ENCODE results near the gene MAPK10.

MAPK10 gene

DNA sequence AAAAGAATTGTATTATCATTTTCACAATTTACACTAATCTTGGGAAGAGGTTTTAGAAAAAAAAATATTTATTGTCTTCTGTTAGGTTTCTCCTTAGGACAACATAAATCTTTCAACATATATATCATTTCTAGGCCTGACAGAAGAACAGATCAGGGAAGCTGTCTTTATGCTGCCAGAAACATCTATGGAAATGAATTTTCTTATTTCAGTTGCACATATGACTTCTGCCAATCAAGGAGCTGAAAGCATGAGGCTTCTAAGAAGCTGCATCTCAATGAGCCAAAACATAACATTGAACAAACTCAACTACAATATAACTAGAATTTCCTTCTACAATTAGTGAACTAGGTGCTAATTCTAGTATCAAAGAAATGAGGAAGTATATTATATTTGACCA, 258.4 kb downstream of the MAPK10 start:
- Histone ChIP-seq H3K4me1 (no peaks in the 10 kb centered on the region), H3K36me3 (no peaks in the 10 kb centered on the region), H3K27ac (no peak overlapping the region), H3K27me3 (no peaks in the 10 kb centered on the region), H3K4me3 (no peak overlapping the region), H3K9me3 (no peaks in the 10 kb centered on the region)
- no peak for DNase-seq
- intact Hi-C loops (cut with DNase I; ENCODE audit: low total_unique reads), result no loop called here
- TF ChIP-seq, protein P1, sequence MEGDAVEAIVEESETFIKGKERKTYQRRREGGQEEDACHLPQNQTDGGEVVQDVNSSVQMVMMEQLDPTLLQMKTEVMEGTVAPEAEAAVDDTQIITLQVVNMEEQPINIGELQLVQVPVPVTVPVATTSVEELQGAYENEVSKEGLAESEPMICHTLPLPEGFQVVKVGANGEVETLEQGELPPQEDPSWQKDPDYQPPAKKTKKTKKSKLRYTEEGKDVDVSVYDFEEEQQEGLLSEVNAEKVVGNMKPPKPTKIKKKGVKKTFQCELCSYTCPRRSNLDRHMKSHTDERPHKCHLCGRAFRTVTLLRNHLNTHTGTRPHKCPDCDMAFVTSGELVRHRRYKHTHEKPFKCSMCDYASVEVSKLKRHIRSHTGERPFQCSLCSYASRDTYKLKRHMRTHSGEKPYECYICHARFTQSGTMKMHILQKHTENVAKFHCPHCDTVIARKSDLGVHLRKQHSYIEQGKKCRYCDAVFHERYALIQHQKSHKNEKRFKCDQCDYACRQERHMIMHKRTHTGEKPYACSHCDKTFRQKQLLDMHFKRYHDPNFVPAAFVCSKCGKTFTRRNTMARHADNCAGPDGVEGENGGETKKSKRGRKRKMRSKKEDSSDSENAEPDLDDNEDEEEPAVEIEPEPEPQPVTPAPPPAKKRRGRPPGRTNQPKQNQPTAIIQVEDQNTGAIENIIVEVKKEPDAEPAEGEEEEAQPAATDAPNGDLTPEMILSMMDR (IDR thresholded peaks at IDR 0.05), result no peak

DNA sequence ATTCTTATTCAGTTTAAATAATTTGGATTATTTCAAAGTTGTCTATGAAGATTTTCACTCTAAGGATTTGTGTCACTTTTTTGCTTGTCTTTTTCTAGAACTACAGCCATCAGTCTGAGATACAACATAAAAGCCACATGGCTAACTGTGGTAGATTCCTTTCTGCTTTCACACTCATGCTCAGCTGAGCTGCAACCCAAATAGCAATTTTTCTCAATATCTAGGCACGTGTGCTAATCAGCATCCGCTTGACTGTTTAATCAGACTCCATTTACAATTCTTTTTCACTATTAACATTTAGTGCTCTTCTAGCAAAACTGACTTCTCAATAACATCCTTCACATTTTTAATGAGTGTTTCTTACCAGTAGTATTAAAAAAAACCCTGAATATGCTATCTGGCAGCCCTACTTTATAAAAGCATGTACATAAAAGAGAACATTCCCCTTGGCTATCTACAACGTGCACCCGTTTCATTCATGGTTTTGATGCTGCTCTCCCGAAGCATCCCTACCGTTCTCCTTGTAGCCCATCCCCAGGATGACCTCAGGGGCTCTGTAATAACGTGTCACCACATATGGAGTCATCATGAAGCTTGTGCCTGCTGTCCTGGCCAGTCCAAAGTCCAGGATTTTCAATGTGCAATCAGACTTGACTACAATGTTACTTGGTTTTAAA, 259.2 kb downstream of the MAPK10 start:
- no peak overlapping the region for H3K27ac ChIP-seq
- intact Hi-C loops (cut with DNase I; ENCODE audit: low total_unique reads), result no loop called here
- DNase-seq, result no peak
- TF ChIP-seq, protein P1 (IDR thresholded peaks at IDR 0.05), result no peak
- H3K36me3 ChIP-seq, result no peaks in the 10 kb centered on the region
- no peak overlapping the region for H3K4me3 ChIP-seq
- no peaks in the 10 kb centered on the region for H3K9me3 ChIP-seq
- H3K4me1 ChIP-seq, result no peaks in the 10 kb centered on the region
- no peaks in the 10 kb centered on the region for H3K27me3 ChIP-seq

DNA sequence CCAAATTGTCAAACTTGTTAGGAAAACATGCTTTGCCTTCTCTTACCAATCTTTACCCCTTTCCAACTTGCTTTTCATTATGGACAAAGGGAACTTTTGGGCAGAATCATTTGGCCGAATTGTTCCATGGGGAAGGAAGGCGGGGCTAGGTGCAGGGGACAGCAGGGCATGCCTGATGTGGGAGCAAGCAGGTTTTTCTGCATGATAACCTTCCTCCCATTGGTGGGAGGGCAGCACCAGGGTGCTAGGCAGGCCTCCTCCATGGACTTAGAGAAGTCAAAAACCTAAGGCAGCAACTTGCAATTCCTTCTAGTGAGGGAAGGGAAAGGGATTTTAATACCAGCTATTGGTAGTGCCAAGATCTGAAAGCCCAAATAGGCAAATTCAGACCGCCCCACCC, 260.5 kb downstream of the MAPK10 start:
- Histone ChIP-seq H3K27ac (no peak overlapping the region), H3K4me1 (no peaks in the 10 kb centered on the region), H3K27me3 (no peaks in the 10 kb centered on the region), H3K36me3 (no peaks in the 10 kb centered on the region), H3K9me3 (no peaks in the 10 kb centered on the region), H3K4me3 (no peak overlapping the region)
- intact Hi-C loops (cut with DNase I; ENCODE audit: low total_unique reads), result no loop called here
- DNase-seq, result no peak
- TF ChIP-seq, protein P1 (IDR thresholded peaks at IDR 0.05), result no peak

DNA sequence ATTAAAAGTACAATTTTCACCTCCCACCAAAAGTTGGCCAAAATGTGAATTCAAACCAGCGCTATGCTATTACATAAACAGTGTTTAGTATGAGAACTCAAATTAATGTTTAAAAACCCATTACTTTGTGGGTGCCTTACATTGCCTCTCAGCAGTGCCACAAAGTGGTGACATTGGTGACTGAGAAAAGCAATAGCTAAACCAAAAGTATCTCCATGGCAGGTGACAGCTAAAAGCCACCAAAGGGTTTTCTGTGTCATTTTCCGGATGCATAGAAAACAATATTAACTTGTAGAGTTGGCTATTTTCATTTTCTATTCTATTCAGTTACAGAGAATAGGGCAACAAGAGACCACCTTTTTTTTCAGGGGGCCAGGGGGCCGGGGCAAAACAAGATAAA, 261.2 kb downstream of the MAPK10 start:
- Histone ChIP-seq H3K27ac (no peak overlapping the region), H3K27me3 (no peaks in the 10 kb centered on the region), H3K4me1 (no peaks in the 10 kb centered on the region), H3K9me3 (no peaks in the 10 kb centered on the region), H3K4me3 (no peak overlapping the region), H3K36me3 (no peaks in the 10 kb centered on the region)
- TF ChIP-seq, protein P1 (IDR thresholded peaks at IDR 0.05), result no peak
- intact Hi-C loops (cut with DNase I; ENCODE audit: low total_unique reads), result no loop called here
- no peak for DNase-seq

DNA sequence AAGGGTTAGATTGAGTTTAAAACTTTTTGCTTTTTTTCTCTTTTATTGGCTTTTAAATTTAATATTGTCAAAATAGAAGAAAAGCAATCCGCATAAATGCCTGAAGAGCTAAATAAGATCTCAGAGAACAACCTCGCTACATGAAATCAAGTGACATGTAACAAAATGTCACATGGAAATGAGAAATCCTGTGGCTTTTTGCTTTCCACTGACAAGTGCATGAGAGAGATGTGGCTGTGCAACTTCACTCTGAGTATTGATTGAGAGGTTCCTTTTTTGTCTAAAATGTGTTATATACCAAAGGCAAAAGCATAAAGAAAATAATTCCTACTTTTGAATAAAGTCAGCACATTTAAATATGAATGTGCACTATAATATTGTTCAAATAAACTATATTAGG, 263.5 kb downstream of the MAPK10 start:
- intact Hi-C loops (cut with DNase I; ENCODE audit: low total_unique reads), result no loop called here
- Histone ChIP-seq H3K27me3 (no peaks in the 10 kb centered on the region), H3K36me3 (no peaks in the 10 kb centered on the region), H3K27ac (no peak overlapping the region), H3K4me3 (no peak overlapping the region), H3K4me1 (no peaks in the 10 kb centered on the region), H3K9me3 (no peaks in the 10 kb centered on the region)
- TF ChIP-seq, protein P1 (IDR thresholded peaks at IDR 0.05), result no peak
- no peak for DNase-seq

DNA sequence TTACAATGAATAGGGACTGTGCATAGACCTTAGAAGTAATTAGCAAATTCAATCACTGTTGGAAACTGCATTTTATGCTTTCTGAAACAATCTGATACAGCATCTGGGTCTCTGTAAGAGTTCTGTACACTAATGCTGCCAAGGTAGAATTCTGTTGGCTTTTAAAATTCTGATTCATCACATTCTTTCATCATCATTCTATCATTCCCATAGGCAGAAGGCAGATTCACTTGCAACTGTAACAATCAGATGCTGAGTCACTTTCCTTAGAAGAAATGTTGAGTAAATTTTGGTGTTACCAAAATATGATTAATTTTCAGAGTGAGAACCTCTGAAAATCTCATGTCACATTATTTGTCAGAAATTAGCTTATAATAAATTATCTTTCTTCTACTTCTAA, 267.2 kb downstream of the MAPK10 start:
- Histone ChIP-seq H3K27me3 (no peaks in the 10 kb centered on the region), H3K9me3 (no peaks in the 10 kb centered on the region), H3K36me3 (no peaks in the 10 kb centered on the region), H3K4me1 (no peaks in the 10 kb centered on the region), H3K4me3 (no peak overlapping the region), H3K27ac (no peak overlapping the region)
- TF ChIP-seq, protein P1 (IDR thresholded peaks at IDR 0.05), result no peak
- intact Hi-C loops (cut with DNase I; ENCODE audit: low total_unique reads), result no loop called here
- no peak for DNase-seq

Measured in tibial artery (tissue), 4 donors.